GM11168 (cell line): ENCODE data around the gene EHF.

Experiments used
- in situ Hi-C: fragments of 300-500 bp; cut with MboI; formaldehyde crosslinking; loops from one replicate; pipeline ENCODE4 v1.12.0; 2022; ENCODE audit warnings: low sequenced_read_pairs; ENCODE audit not compliant: unreplicated experiment

EHF gene

GRCh38 chr11:34640924-34641275, 20.0 kb downstream of the EHF start:
- in situ Hi-C loops, result no loop called here

GRCh38 chr11:34641456-34641855, 20.6 kb downstream of the EHF start:
- in situ Hi-C loops, result no loop called here

- in situ Hi-C loops, result no loop called here
These were observed 21.2 kb downstream of the EHF start for GRCh38 chr11:34642001-34642554.

GRCh38 chr11:34642873-34643272, 22.0 kb downstream of the EHF start:
- in situ Hi-C loops, result no loop called here

- in situ Hi-C loops, result no loop called here
These were observed 22.4 kb downstream of the EHF start for GRCh38 chr11:34643311-34643710.

- in situ Hi-C loops, result no loop called here
These were observed 23.0 kb downstream of the EHF start for GRCh38 chr11:34643846-34644245.

- in situ Hi-C loops, result no loop called here
These were observed 23.9 kb downstream of the EHF start for GRCh38 chr11:34644669-34645406.

- in situ Hi-C loops, result no loop called here
These were observed 25.5 kb downstream of the EHF start for GRCh38 chr11:34646431-34646830.

- in situ Hi-C loops, result no loop called here
These were observed 26.2 kb downstream of the EHF start for GRCh38 chr11:34647131-34647530.

- in situ Hi-C loops, result no loop called here
These were observed 26.6 kb downstream of the EHF start for GRCh38 chr11:34647532-34647931.

GRCh38 chr11:34648036-34648435, 27.1 kb downstream of the EHF start:
- in situ Hi-C loops, result no loop called here

GRCh38 chr11:34649597-34649996, 28.7 kb downstream of the EHF start:
- in situ Hi-C loops, result no loop called here

GRCh38 chr11:34650528-34650927, 29.6 kb downstream of the EHF start:
- in situ Hi-C loops, result no loop called here

- in situ Hi-C loops, result no loop called here
These were observed 30.7 kb downstream of the EHF start for GRCh38 chr11:34651551-34651950.

GRCh38 chr11:34652191-34652973, 31.5 kb downstream of the EHF start:
- in situ Hi-C loops, result no loop called here

- in situ Hi-C loops, result no loop called here
These were observed 32.1 kb downstream of the EHF start for GRCh38 chr11:34653031-34653430.

GRCh38 chr11:34653851-34654482, 33.1 kb downstream of the EHF start:
- in situ Hi-C loops, result no loop called here

GRCh38 chr11:34654483-34655334, 33.8 kb downstream of the EHF start:
- in situ Hi-C loops, result no loop called here

GRCh38 chr11:34655335-34656008, 34.6 kb downstream of the EHF start:
- in situ Hi-C loops, result no loop called here
